ENCODE measurements around the gene TLCD3B.

DNA sequence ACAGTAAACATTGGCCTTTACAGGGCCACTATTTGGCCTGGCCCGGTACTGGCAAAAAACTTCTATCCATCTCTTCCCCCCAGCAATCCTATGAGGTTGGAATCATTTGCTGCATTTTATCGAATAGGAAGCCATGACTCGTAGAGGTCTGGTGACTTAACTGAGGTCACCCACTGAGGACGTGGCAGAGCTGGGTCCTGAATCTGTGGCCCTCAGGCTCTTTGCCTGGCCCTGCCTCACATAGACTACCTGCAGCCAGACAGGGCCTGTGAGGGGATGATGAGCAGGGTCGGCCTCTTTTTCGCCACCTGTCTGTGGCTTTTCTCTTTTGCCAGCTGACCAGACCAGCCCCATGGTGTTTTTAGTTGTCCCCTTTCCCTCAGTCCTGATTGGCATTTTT lies 46.6 kb upstream of the TLCD3B start:
- TF ChIP-seq, protein P1, sequence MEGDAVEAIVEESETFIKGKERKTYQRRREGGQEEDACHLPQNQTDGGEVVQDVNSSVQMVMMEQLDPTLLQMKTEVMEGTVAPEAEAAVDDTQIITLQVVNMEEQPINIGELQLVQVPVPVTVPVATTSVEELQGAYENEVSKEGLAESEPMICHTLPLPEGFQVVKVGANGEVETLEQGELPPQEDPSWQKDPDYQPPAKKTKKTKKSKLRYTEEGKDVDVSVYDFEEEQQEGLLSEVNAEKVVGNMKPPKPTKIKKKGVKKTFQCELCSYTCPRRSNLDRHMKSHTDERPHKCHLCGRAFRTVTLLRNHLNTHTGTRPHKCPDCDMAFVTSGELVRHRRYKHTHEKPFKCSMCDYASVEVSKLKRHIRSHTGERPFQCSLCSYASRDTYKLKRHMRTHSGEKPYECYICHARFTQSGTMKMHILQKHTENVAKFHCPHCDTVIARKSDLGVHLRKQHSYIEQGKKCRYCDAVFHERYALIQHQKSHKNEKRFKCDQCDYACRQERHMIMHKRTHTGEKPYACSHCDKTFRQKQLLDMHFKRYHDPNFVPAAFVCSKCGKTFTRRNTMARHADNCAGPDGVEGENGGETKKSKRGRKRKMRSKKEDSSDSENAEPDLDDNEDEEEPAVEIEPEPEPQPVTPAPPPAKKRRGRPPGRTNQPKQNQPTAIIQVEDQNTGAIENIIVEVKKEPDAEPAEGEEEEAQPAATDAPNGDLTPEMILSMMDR (IDR thresholded peaks at IDR 0.05 in 4 of 5, conservative IDR thresholded peaks at IDR 0.05 in 1 of 5): no peak
- TF ChIP-seq POLR2A (IDR thresholded peaks at IDR 0.05): no peak

All from gastrocnemius medialis (tissue), 4 donors.